ENCODE results near the gene CNTN5. TPM values are rescaled to one million over a fixed set of nuclear protein-coding genes. Genes with fewer than 3 reads are reported as not detected.
A peak's percentile ranks its signal among the peaks of the same experiment; 100 is the strongest.

The CNTN5 gene
- total RNA-seq, 2 donors from 2014 or later, result 1.4 to 3.3 TPM

- DNase-seq, result no peak
- WGBS, 2 experiments (ENCODE audit: insufficient coverage in 1 of 2, insufficient read length in 1 of 2), result 77 to 88% methylated on average over 4 of the region's 4 CpGs
- Mint-ChIP-seq H3K4me3 (no peak overlapping the region), H3K9me3 (no peaks in the 10 kb centered on the region), H3K27me3 (ENCODE audit: insufficient read depth) (peaks cover 3% of the 10 kb centered on the region), H3K36me3 (ENCODE audit: low read depth) (no peaks in the 10 kb centered on the region), H3K4me1 (peaks cover 48% of the 10 kb centered on the region), H3K27ac (no peak overlapping the region)
- no peak for TF ChIP-seq CTCF (conservative IDR thresholded peaks at IDR 0.05)
- Histone ChIP-seq H3K27me3 (ENCODE audit: control insufficient read depth, insufficient read depth, low read length, poor library complexity, severe bottlenecking) (no peaks in the 10 kb centered on the region), H3K36me3 (ENCODE audit: control insufficient read depth, insufficient read depth, low read length) (no peaks in the 10 kb centered on the region), H3K4me3 (ENCODE audit: low read length) (no peak overlapping the region), H3K9ac (ENCODE audit: extremely low read depth, low read length, poor library complexity, severe bottlenecking) (no peak overlapping the region), H3K4me1 (ENCODE audit: control insufficient read depth, insufficient read depth, low read length) (peaks cover 5% of the 10 kb centered on the region), H3K9me3 (ENCODE audit: control insufficient read depth, low read length) (peaks cover 4% of the 10 kb centered on the region), H3K27ac (ENCODE audit: low read depth, low read length) (no peak overlapping the region)
Observed at GRCh38 chr11:99419991-99420390, 399.2 kb downstream of the CNTN5 start.

GRCh38 chr11:99422581-99423427 lies 402.1 kb downstream of the CNTN5 start:
- TF ChIP-seq CTCF (conservative IDR thresholded peaks at IDR 0.05), result no peak
- H3K4me1 Mint-ChIP-seq, result peaks cover 43% of the 10 kb centered on the region
- no peak overlapping the region for H3K27ac Mint-ChIP-seq
- peaks cover 3% of the 10 kb centered on the region for H3K27me3 Mint-ChIP-seq (ENCODE audit: insufficient read depth)
- no peaks in the 10 kb centered on the region for H3K36me3 Mint-ChIP-seq (ENCODE audit: low read depth)
- no peaks in the 10 kb centered on the region for H3K27me3 ChIP-seq (ENCODE audit: control insufficient read depth, insufficient read depth, low read length, poor library complexity, severe bottlenecking)
- no peaks in the 10 kb centered on the region for H3K36me3 ChIP-seq (ENCODE audit: control insufficient read depth, insufficient read depth, low read length)
- DNase-seq, result peak; percentile 53
- H3K4me1 ChIP-seq (ENCODE audit: control insufficient read depth, insufficient read depth, low read length), result peaks cover 5% of the 10 kb centered on the region
- H3K4me3 ChIP-seq (ENCODE audit: low read length), result no peak overlapping the region
- H3K9me3 ChIP-seq (ENCODE audit: control insufficient read depth, low read length), result peaks cover 4% of the 10 kb centered on the region
- H3K9me3 Mint-ChIP-seq, result no peaks in the 10 kb centered on the region
- WGBS, 2 experiments (ENCODE audit: insufficient coverage in 1 of 2, insufficient read length in 1 of 2), result 24 to 40% methylated on average over 4 to 6 of the region's 7 CpGs
- H3K27ac ChIP-seq (ENCODE audit: low read depth, low read length), result no peak overlapping the region
- H3K4me3 Mint-ChIP-seq, result peak overlapping the region; percentile 3
- no peak overlapping the region for H3K9ac ChIP-seq (ENCODE audit: extremely low read depth, low read length, poor library complexity, severe bottlenecking)

DNA sequence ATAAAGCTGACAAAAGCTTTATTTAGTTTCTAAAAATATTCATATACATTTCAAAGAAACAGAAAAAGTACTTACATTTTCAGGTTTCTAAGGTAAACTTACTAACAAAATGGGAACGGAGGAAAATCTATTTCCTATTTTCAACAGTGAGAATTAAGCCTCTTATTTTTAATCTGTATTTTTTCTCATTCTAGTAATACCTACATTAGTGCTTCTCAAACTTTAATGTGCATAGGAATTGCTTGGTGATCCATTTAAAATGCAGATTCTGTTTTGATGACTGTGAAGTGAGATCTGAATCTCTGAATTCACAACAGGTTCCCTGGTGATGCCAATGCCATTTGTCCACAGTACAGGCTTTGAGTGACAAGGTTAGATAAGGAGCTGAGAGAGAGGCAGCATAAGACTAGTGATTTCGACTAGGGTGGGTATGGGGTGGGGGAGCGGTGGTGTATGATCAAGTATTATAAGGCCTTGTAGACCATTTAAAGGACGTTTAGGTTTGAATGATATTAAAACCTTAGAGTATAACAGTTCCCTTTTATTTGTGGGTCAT lies 402.8 kb downstream of the CNTN5 start:
- Mint-ChIP-seq H3K9me3 (no peaks in the 10 kb centered on the region), H3K4me3 (peak overlapping the region; percentile 3), H3K27ac (peak overlapping the region; percentile 39), H3K27me3 (ENCODE audit: insufficient read depth) (peaks cover 3% of the 10 kb centered on the region), H3K4me1 (peaks cover 39% of the 10 kb centered on the region), H3K36me3 (ENCODE audit: low read depth) (no peaks in the 10 kb centered on the region)
- DNase-seq, result peak; percentile 59
- no peak overlapping the region for H3K9ac ChIP-seq (ENCODE audit: extremely low read depth, low read length, poor library complexity, severe bottlenecking)
- H3K4me3 ChIP-seq (ENCODE audit: low read length), result no peak overlapping the region
- whole genome bisulfite sequencing, 2 experiments (ENCODE audit: insufficient coverage in 1 of 2, insufficient read length in 1 of 2), result 39 to 50% methylated on average over 3 to 4 of the region's 4 CpGs
- no peaks in the 10 kb centered on the region for H3K36me3 ChIP-seq (ENCODE audit: control insufficient read depth, insufficient read depth, low read length)
- H3K27me3 ChIP-seq (ENCODE audit: control insufficient read depth, insufficient read depth, low read length, poor library complexity, severe bottlenecking), result no peaks in the 10 kb centered on the region
- TF ChIP-seq CTCF (conservative IDR thresholded peaks at IDR 0.05), result no peak
- H3K27ac ChIP-seq (ENCODE audit: low read depth, low read length), result no peak overlapping the region
- peaks cover 4% of the 10 kb centered on the region for H3K9me3 ChIP-seq (ENCODE audit: control insufficient read depth, low read length)
- H3K4me1 ChIP-seq (ENCODE audit: control insufficient read depth, insufficient read depth, low read length), result peaks cover 5% of the 10 kb centered on the region
